Measurements from ENCODE around the gene SMC1A.

The SMC1A gene

GRCh38 chrX:53356186-53356585 is 66.3 kb downstream of the SMC1A start:
- peak; percentile 30 for DNase-seq (ENCODE audit: low read depth)
- no peak for TF ChIP-seq CTCF (conservative IDR thresholded peaks at IDR 0.05; ENCODE audit: control insufficient read depth, insufficient read depth, low read depth, low read length)
- H3K4me3 ChIP-seq (ENCODE audit: control insufficient read depth, low read depth, low read length) = no peak overlapping the region

- no peak overlapping the region for H3K4me3 ChIP-seq (ENCODE audit: control insufficient read depth, low read depth, low read length)
- DNase-seq (ENCODE audit: low read depth) = no peak
- no peak for TF ChIP-seq CTCF (conservative IDR thresholded peaks at IDR 0.05; ENCODE audit: control insufficient read depth, insufficient read depth, low read depth, low read length)
Measured at GRCh38 chrX:53354669-53355068, 67.8 kb downstream of the SMC1A start.

DNA sequence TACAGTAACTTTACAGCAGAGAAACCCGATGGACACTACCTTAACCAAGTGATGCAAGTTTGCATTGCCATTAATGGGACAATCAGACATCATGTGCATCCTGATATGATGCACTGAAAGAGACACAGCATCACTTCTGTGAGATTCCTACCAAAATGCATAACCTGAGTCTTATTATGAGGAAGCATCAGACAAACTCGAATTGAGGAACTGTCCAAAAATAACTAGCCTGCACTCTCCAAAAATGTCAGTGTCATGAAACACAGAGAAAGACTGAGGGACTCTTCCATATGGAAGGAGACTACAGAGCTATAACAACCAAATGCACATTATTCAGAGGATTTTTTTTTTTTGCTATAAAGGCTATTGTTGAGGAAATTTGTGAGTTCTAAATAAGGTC is 74.5 kb downstream of the SMC1A start:
- no peak for TF ChIP-seq CTCF (conservative IDR thresholded peaks at IDR 0.05; ENCODE audit: control insufficient read depth, insufficient read depth, low read depth, low read length)
- no peak for DNase-seq (ENCODE audit: low read depth)
- no peak overlapping the region for H3K4me3 ChIP-seq (ENCODE audit: control insufficient read depth, low read depth, low read length)

DNA sequence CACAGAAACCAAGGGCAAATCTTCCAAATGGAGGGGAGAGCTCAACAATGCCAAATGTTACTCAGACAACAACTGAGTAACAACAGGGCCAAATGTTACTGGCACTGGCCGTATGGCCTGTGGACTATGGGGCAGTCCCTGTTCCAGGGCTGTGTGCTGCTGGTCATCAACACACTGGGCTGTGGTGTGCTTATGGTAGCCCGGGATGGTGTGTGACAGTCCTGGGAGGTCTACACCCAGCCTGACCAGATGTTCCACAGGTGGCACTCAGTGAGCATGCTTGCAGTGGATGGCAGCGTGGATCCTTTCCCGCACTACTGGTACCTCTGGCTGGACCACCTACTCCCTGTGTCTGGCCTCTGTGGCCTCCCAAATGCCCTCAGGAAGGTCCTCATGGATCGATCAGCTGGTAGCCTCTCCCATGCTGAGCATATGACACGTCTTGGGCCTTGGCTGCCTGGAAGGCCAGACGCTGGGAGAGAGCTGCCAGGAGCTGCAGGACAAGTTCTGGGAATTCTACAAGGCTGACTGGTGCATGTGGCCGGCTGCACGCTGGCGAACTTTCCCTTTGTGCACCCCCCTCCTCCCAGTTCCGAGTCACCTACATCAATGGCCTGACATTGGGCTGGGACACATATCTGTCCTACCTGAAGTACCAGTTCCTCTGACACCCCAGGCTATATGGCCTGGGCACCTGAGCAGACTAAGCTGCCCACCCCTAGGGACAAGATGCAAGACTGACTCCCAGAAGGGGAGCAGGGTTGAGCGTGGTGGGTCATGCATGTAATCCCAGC is 81.4 kb downstream of the SMC1A start:
- TF ChIP-seq CTCF (conservative IDR thresholded peaks at IDR 0.05; ENCODE audit: control insufficient read depth, insufficient read depth, low read depth, low read length) = no peak
- no peak for DNase-seq (ENCODE audit: low read depth)
- no peak overlapping the region for H3K4me3 ChIP-seq (ENCODE audit: control insufficient read depth, low read depth, low read length)

DNA sequence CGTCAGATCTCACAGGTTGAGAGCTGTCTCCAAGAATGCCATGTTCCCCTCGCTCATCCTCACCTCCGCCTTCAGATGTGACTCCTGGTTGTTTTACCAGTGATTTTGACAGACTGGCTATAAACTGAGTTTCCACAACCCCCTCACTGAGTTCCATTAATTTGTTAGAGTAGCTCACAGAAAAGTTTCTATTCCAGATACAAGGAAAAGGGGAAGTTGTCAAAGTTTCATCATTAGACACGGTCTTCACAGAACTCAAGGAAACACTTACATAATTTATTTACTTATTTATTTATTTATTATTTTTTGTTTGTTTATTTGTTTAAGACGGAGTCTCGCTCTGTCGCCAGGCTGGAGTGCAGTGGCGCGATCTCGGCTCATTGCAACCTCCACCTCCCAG is 85.4 kb downstream of the SMC1A start:
- no peak for DNase-seq (ENCODE audit: low read depth)
- no peak overlapping the region for H3K4me3 ChIP-seq (ENCODE audit: control insufficient read depth, low read depth, low read length)
- no peak for TF ChIP-seq CTCF (conservative IDR thresholded peaks at IDR 0.05; ENCODE audit: control insufficient read depth, insufficient read depth, low read depth, low read length)

GRCh38 chrX:53333853-53334252 is 88.6 kb downstream of the SMC1A start:
- H3K4me3 ChIP-seq (ENCODE audit: control insufficient read depth, low read depth, low read length) = no peak overlapping the region
- no peak for DNase-seq (ENCODE audit: low read depth)
- TF ChIP-seq CTCF (conservative IDR thresholded peaks at IDR 0.05; ENCODE audit: control insufficient read depth, insufficient read depth, low read depth, low read length) = no peak

Data from fibroblast of mammary gland (primary cell).